Coronary artery (tissue), 2 donors: ENCODE results near the gene SPON1.

Experiments used
- DNase-seq: peaks from one replicate; pipeline ENCODE4 v3.0.0-alpha.2; 2017; ENCODE audit warnings: low spot score
- H3K27ac ChIP-seq, 2 donors: fragments of 200-600 bp; sonication (generic); one replicate each; pipeline ENCODE4 v1.5.1; 2016 to 2019
- H3K4me3 ChIP-seq: fragments of 200-600 bp; sonication (generic); 2 replicates; pipeline ENCODE4 v1.5.1; 2016; ENCODE audit warnings: mild to moderate bottlenecking, moderate library complexity
- TF ChIP-seq, protein P1 (sequence below): fragments of 200-600 bp; sonication (generic); IDR thresholded peaks from one replicate; pipeline ENCODE4 v1.5.1; 2019; ENCODE audit warnings: antibody characterized with exemption

SPON1 gene

DNA sequence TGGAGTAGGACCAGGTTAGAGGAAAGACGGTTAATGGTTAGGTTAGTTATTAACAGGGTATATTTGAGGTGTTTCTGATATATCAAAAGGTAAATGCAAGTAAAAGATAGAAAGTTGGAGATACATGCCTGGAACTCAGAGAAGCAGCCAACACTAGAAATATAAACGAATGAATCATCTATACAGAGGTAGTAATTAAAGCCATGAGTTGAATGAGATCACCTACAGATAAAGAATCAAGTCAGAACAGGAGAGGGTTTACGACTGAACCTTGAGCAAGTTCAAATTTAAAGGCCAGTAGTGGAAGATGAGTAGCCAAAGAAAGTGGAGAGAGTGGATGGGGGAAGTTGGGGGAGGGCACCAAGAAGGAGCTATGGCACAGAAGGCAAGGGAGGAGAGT, 73.9 kb downstream of the SPON1 start:
- Histone ChIP-seq H3K27ac (no peak overlapping the region), H3K4me3 (no peak overlapping the region)
- TF ChIP-seq, protein P1, sequence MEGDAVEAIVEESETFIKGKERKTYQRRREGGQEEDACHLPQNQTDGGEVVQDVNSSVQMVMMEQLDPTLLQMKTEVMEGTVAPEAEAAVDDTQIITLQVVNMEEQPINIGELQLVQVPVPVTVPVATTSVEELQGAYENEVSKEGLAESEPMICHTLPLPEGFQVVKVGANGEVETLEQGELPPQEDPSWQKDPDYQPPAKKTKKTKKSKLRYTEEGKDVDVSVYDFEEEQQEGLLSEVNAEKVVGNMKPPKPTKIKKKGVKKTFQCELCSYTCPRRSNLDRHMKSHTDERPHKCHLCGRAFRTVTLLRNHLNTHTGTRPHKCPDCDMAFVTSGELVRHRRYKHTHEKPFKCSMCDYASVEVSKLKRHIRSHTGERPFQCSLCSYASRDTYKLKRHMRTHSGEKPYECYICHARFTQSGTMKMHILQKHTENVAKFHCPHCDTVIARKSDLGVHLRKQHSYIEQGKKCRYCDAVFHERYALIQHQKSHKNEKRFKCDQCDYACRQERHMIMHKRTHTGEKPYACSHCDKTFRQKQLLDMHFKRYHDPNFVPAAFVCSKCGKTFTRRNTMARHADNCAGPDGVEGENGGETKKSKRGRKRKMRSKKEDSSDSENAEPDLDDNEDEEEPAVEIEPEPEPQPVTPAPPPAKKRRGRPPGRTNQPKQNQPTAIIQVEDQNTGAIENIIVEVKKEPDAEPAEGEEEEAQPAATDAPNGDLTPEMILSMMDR: no peak
- no peak for DNase-seq

DNA sequence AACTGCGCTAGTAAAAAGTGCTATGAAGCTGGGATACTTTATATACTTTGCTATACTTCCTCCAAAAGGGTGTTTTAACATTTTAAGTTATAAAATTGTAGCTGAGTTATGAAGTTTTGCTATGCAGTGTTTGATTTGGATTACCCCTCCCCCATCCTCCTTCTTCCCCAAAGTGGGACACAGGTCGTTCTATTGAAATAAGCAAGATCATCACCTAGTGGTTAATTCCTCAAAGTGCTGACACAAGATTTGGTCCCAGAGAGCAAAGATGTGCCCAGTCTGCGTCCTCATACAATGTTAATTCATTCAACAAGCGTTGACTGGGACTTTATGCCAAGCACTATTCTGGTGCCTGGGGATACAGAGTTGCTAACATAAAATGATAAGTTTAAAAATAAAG, 78.5 kb downstream of the SPON1 start:
- TF ChIP-seq, protein P1: no peak
- no peak overlapping the region for H3K4me3 ChIP-seq
- DNase-seq: no peak
- no peak overlapping the region for H3K27ac ChIP-seq

DNA sequence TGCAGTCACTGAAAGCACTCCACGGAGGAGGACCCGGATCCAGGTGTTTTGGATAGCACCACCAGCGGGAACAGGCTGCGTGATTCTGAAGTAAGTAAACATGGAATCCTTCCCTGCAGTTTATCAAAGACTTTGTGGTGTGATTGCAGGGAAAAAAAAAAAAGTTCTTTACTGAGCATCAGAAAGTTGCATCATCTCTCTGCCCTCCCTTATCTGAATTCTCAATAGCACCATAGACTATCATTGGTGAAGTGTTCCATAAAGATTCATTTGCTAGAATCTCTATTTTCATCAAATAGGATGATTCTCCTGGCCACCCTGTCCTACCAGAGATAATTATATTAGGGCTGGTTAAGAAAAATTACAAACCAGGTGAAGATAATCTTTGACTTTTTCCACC, 79.0 kb downstream of the SPON1 start:
- Histone ChIP-seq H3K27ac (no peak overlapping the region), H3K4me3 (no peak overlapping the region)
- TF ChIP-seq, protein P1: no peak
- DNase-seq: no peak

DNA sequence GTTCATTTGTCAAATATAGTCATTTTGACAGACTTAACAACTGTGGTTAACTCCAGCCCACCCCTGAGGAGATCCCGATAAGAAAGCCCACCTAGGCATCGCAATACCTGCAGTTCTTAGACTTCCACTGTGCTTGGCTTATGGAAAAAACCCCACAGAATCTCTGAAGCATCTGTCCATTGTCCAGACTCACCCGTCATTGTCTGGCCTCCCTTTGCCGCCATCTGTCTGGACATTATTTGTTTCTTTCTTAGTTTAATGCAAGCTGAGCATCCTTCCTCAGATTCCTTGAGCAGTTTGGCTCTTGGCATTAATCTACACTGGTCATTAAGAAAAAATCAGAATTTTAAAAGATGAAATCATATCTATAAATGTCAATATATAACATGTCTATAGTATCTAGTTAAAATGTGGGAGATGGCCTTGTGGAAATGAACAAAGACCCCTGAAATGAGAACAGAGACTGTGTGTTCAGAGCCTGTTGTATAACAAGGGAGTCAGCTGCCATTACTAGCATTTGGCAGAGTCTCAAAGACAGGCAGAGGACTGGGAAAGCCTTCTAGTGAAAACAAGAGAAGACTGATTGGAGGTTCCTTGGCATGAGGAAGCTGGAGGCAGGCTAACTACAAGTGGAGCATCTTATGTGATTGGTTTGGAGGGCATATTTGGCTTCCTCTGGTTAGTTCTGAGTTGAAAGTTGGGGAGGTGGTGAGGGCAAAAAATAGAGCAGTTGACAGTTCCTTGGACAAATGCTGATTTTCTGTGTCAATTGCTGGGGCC, 80.4 kb downstream of the SPON1 start:
- Histone ChIP-seq H3K4me3 (no peak overlapping the region), H3K27ac (no peak overlapping the region)
- no peak for DNase-seq

DNA sequence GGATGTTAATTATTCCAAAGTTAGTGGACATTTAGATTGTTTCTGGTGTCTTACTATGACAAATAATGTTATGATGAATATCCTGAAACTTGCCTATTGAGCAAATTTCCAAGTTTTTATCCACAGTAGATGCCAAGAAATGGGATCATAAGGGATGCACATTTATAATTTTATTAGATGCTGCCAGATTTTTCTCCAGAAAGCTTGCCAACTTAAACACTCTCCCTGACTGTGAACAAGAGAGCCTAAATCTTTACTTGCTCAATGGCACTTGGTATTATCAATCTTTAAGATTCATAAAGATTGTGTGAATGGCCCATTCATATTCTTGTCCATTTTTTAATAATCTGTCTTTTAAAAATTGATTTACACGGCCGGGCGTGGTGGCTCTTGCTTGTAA, 82.4 kb downstream of the SPON1 start:
- no peak overlapping the region for H3K27ac ChIP-seq
- no peak for DNase-seq
- TF ChIP-seq, protein P1: no peak
- no peak overlapping the region for H3K4me3 ChIP-seq

More for the DNA sequence above, 80.4 kb downstream of the SPON1 start:
- TF ChIP-seq, protein P1: no peak

DNA sequence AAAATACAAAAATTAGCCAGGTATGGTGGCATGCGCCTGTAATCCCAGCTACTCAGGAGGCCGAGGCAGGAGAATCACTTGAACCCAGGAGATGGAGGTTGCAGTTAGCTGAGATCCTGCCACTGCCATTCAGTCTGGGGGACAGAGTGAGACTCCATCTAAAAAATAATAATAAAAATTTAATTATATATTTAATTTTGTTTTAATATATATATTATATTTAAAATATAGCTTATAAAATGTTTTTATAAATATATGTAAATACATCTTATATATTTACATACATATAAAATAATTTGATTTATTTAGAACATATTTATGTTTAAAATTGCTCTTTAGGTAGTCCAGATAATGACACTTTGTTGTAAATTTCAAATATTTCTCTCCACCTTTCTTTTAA, 82.9 kb downstream of the SPON1 start:
- H3K4me3 ChIP-seq: no peak overlapping the region
- no peak overlapping the region for H3K27ac ChIP-seq
- DNase-seq: no peak
- TF ChIP-seq, protein P1: no peak

DNA sequence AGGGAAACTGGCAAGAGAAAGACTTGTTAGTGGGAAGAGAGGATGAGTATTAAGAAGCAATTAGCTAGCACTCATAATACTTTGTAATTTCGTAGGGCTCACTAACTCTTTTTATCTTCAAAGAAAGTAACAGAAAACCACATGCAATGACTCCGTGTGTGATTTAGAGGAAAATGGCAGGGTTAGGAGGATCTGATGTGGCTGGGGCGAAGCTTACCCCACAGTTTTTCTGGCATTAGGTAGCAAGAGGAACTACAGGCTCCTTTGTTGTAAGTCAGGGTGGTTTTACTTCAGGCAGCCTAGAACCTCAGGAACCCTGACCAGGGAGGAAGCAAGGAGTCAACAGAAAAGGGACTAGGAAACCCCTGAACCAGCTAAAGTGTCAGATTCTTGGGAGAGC, 89.7 kb downstream of the SPON1 start:
- DNase-seq: no peak
- H3K27ac ChIP-seq: no peak overlapping the region
- no peak overlapping the region for H3K4me3 ChIP-seq
- TF ChIP-seq, protein P1: no peak
